Measurements from ENCODE around the gene TMEM222.

TMEM222 gene

DNA sequence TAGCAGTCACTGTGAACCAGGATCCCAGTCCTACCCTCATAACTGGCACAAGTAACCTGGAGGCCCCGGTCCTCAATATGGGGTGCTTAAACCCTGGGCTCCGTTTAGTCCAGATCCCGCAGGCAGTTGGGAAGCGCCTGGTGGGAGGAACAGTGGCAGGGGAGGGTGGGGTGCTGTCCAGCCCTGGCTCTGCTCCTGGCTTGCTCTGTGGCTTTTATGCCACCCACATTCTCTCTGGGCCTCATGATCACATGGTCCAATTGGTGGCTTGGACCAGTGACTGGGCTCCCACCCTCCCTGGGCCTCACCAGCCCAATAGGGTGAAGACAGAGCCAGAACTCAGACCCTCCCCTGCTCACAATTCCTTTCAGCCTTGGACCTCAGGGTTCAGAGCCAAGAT lies 58.3 kb downstream of the TMEM222 start:
- Histone ChIP-seq H3K9me2 (replicated peaks; ENCODE audit: insufficient read depth, low read length) (no peaks in the 10 kb centered on the region), H3K27ac (ENCODE audit: low read length) (no peak overlapping the region), H4K20me1 (ENCODE audit: insufficient read depth, low read length) (no peaks in the 10 kb centered on the region), H3K9ac (ENCODE audit: low read length) (no peak overlapping the region), H3K36me3 (replicated peaks; ENCODE audit: insufficient read depth, low read length) (no peaks in the 10 kb centered on the region), H3K9me3 (replicated peaks; ENCODE audit: insufficient read depth, low read length) (no peaks in the 10 kb centered on the region), H3K4me2 (ENCODE audit: low read depth, low read length) (no peak overlapping the region), H3F3A (ENCODE audit: insufficient read depth, low read length) (no peaks in the 10 kb centered on the region), H2AFZ (ENCODE audit: low read length) (no peak overlapping the region), H3K4me1 (ENCODE audit: low read length) (no peaks in the 10 kb centered on the region), H3K27me3 (replicated peaks; ENCODE audit: insufficient read depth, low read length) (0 out of 2 replicates have a peak, but pooled peaks cover 9% of the 10 kb centered on the region), H3K4me3 (ENCODE audit: low read length) (no peak overlapping the region), H3K79me2 (ENCODE audit: low read length) (no peaks in the 10 kb centered on the region)
- TF ChIP-seq EZH2 (optimal IDR thresholded peaks at IDR 0.05; ENCODE audit: low read depth, low read length): no peak
- no peak for TF ChIP-seq EZH2phosphoT487 (IDR thresholded peaks at IDR 0.05; ENCODE audit: low read length)
- TF ChIP-seq, protein P1, sequence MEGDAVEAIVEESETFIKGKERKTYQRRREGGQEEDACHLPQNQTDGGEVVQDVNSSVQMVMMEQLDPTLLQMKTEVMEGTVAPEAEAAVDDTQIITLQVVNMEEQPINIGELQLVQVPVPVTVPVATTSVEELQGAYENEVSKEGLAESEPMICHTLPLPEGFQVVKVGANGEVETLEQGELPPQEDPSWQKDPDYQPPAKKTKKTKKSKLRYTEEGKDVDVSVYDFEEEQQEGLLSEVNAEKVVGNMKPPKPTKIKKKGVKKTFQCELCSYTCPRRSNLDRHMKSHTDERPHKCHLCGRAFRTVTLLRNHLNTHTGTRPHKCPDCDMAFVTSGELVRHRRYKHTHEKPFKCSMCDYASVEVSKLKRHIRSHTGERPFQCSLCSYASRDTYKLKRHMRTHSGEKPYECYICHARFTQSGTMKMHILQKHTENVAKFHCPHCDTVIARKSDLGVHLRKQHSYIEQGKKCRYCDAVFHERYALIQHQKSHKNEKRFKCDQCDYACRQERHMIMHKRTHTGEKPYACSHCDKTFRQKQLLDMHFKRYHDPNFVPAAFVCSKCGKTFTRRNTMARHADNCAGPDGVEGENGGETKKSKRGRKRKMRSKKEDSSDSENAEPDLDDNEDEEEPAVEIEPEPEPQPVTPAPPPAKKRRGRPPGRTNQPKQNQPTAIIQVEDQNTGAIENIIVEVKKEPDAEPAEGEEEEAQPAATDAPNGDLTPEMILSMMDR (IDR thresholded peaks at IDR 0.05; ENCODE audit: low read length): no peak
- no peak for DNase-seq

DNA sequence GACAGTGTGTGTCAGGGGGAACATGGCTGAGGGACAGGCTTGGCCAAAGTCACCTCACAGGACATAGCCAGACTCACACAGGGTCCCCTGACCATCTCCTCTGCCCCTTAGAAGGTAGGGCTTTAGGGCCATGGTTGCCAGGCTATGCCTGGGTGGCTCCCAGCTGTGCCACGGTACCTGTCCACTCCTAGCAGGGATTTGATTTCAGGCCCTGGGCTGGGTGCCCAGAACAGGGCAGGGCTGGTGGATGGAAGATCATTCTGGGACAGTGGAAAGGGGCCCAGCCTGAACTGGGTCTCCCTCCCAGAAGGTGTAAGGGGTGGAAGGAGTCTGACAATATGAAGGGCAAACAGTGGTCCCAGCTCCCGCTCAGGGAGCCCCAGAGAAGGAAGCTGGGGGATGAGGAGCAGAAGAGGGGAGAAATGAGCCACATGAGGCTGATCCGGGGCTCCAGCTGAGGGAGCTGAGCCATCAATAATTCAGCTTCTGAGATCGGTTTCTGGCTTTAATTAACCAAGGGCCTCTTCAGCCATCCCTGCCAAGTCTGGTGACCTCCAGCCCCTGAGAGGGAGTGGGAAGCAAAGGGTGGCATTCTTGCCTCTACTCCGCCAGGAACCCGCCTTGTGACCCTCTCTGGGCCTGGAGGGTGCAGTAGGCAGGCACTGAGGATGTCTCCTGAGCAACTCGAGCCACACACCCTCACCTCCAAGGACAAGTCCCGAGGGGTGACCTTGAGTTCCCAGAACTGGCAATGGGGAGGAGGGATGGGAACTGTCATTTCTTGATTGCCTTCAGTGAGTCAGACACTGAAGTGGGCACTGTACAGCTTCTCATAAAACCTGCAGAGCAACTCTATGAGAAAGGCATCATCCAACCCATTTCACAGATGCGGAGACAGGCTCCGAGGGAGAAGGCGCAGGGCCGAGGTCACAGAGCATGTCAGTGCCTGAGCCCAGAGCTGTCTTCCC lies 59.1 kb downstream of the TMEM222 start:
- H3K9ac ChIP-seq (ENCODE audit: low read length): no peak overlapping the region
- H3K27me3 ChIP-seq (replicated peaks; ENCODE audit: insufficient read depth, low read length): 0 out of 2 replicates have a peak, but pooled peaks cover 7% of the 10 kb centered on the region
- H3K27ac ChIP-seq (ENCODE audit: low read length): no peak overlapping the region
- H2AFZ ChIP-seq (ENCODE audit: low read length): no peak overlapping the region
- no peaks in the 10 kb centered on the region for H3K79me2 ChIP-seq (ENCODE audit: low read length)
- H4K20me1 ChIP-seq (ENCODE audit: insufficient read depth, low read length): no peaks in the 10 kb centered on the region
- H3K4me2 ChIP-seq (ENCODE audit: low read depth, low read length): no peak overlapping the region
- no peaks in the 10 kb centered on the region for H3K9me2 ChIP-seq (replicated peaks; ENCODE audit: insufficient read depth, low read length)
- DNase-seq: no peak
- no peaks in the 10 kb centered on the region for H3F3A ChIP-seq (ENCODE audit: insufficient read depth, low read length)
- H3K36me3 ChIP-seq (replicated peaks; ENCODE audit: insufficient read depth, low read length): no peaks in the 10 kb centered on the region
- H3K4me1 ChIP-seq (ENCODE audit: low read length): no peaks in the 10 kb centered on the region
- H3K4me3 ChIP-seq (ENCODE audit: low read length): no peak overlapping the region
- no peaks in the 10 kb centered on the region for H3K9me3 ChIP-seq (replicated peaks; ENCODE audit: insufficient read depth, low read length)
- TF ChIP-seq EZH2 (optimal IDR thresholded peaks at IDR 0.05; ENCODE audit: low read depth, low read length): no peak

DNA sequence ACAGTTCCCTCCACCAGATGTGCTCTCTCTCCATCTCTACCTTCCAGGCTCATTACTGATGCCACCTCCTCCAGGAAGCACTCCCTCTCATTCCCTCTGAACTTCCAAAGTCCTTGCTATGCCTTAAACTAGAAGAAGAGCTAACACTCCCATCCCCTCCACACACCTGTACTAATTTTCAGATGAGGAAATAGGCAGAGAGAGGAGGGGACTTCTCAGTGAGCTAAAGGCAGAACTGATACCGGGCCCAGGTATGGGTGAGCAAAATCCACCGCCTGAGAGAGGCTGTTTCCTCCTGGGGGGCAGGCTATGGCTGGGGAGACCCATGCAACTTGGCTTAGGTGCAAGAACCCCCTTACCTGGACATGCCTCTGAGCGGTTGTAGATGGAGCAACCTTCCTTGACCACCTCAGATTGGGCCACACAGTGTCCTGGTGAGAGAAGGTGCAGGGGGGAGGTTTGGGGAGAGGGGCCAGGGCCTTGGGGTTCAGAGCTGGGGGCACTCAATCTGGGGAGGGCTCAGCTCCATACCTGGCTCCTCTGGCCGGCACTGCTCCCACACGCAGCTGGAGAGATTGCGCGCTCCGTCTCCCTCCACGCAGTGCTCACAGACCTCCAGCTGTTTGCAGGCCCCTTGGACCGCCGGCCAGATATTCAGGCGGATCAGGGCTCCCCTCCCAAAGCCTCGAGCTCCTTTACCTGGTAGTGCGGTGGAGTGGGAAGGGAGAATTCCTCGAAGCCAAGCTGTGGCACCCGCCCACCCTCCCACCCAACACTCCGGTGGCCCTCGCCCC lies 60.2 kb downstream of the TMEM222 start:
- no peak overlapping the region for H2AFZ ChIP-seq (ENCODE audit: low read length)
- no peak overlapping the region for H3K4me2 ChIP-seq (ENCODE audit: low read depth, low read length)
- no peaks in the 10 kb centered on the region for H3K4me1 ChIP-seq (ENCODE audit: low read length)
- H3F3A ChIP-seq (ENCODE audit: insufficient read depth, low read length): no peaks in the 10 kb centered on the region
- no peaks in the 10 kb centered on the region for H4K20me1 ChIP-seq (ENCODE audit: insufficient read depth, low read length)
- no peak overlapping the region for H3K9ac ChIP-seq (ENCODE audit: low read length)
- H3K79me2 ChIP-seq (ENCODE audit: low read length): no peaks in the 10 kb centered on the region
- DNase-seq: no peak
- H3K9me2 ChIP-seq (replicated peaks; ENCODE audit: insufficient read depth, low read length): no peaks in the 10 kb centered on the region
- H3K27ac ChIP-seq (ENCODE audit: low read length): no peak overlapping the region
- no peaks in the 10 kb centered on the region for H3K9me3 ChIP-seq (replicated peaks; ENCODE audit: insufficient read depth, low read length)
- H3K36me3 ChIP-seq (replicated peaks; ENCODE audit: insufficient read depth, low read length): no peaks in the 10 kb centered on the region
- H3K4me3 ChIP-seq (ENCODE audit: low read length): no peak overlapping the region
- 0 out of 2 replicates have a peak, but pooled peaks cover 7% of the 10 kb centered on the region for H3K27me3 ChIP-seq (replicated peaks; ENCODE audit: insufficient read depth, low read length)
- TF ChIP-seq, protein P1 (IDR thresholded peaks at IDR 0.05; ENCODE audit: low read length): no peak
- TF ChIP-seq EZH2phosphoT487 (IDR thresholded peaks at IDR 0.05; ENCODE audit: low read length): no peak

All from MM.1S (cell line).